ENCODE measurements around the gene PCCA.

PCCA gene

GRCh38 chr13:100525453-100526317, 436.8 kb downstream of the PCCA start:
- no peaks in the 10 kb centered on the region for H3F3A ChIP-seq (ENCODE audit: insufficient read depth)
- H3K27me3 ChIP-seq (ENCODE audit: low read length) = no peaks in the 10 kb centered on the region
- no peak overlapping the region for H3K4me3 ChIP-seq (ENCODE audit: insufficient read depth, low read length, poor library complexity, severe bottlenecking)
- H3K9ac ChIP-seq (ENCODE audit: low read length) = no peak overlapping the region
- H3K27ac ChIP-seq (ENCODE audit: low read depth, low read length) = no peak overlapping the region
- no peak overlapping the region for H2AFZ ChIP-seq (ENCODE audit: low read depth, low read length, severe bottlenecking)
- H3K79me2 ChIP-seq (ENCODE audit: insufficient read depth, low read length) = no peaks in the 10 kb centered on the region
- H3K9me2 ChIP-seq (replicated peaks; ENCODE audit: insufficient read depth, low read length) = no peaks in the 10 kb centered on the region
- H4K20me1 ChIP-seq (ENCODE audit: low read depth, low read length) = no peaks in the 10 kb centered on the region
- TF ChIP-seq EZH2phosphoT487 (conservative IDR thresholded peaks at IDR 0.05; ENCODE audit: low read length) = no peak
- H3K9me3 ChIP-seq (ENCODE audit: insufficient read depth, low read length) = no peaks in the 10 kb centered on the region
- H3K36me3 ChIP-seq (ENCODE audit: low read length) = no peaks in the 10 kb centered on the region
- H3K4me2 ChIP-seq (ENCODE audit: low read depth, low read length, poor library complexity, severe bottlenecking) = no peak overlapping the region

- H3K9me2 ChIP-seq (replicated peaks; ENCODE audit: insufficient read depth, low read length) = no peaks in the 10 kb centered on the region
- H3K9me3 ChIP-seq (ENCODE audit: insufficient read depth, low read length) = no peaks in the 10 kb centered on the region
- no peak overlapping the region for H3K9ac ChIP-seq (ENCODE audit: low read length)
- no peak overlapping the region for H3K27ac ChIP-seq (ENCODE audit: low read depth, low read length)
- H3K4me3 ChIP-seq (ENCODE audit: insufficient read depth, low read length, poor library complexity, severe bottlenecking) = no peak overlapping the region
- H4K20me1 ChIP-seq (ENCODE audit: low read depth, low read length) = no peaks in the 10 kb centered on the region
- H3K27me3 ChIP-seq (ENCODE audit: low read length) = no peaks in the 10 kb centered on the region
- H3K79me2 ChIP-seq (ENCODE audit: insufficient read depth, low read length) = no peaks in the 10 kb centered on the region
- no peaks in the 10 kb centered on the region for H3K36me3 ChIP-seq (ENCODE audit: low read length)
- no peak overlapping the region for H2AFZ ChIP-seq (ENCODE audit: low read depth, low read length, severe bottlenecking)
- no peaks in the 10 kb centered on the region for H3F3A ChIP-seq (ENCODE audit: insufficient read depth)
- H3K4me2 ChIP-seq (ENCODE audit: low read depth, low read length, poor library complexity, severe bottlenecking) = no peak overlapping the region
- no peak for TF ChIP-seq EZH2phosphoT487 (conservative IDR thresholded peaks at IDR 0.05; ENCODE audit: low read length)
- TF ChIP-seq, protein P1, sequence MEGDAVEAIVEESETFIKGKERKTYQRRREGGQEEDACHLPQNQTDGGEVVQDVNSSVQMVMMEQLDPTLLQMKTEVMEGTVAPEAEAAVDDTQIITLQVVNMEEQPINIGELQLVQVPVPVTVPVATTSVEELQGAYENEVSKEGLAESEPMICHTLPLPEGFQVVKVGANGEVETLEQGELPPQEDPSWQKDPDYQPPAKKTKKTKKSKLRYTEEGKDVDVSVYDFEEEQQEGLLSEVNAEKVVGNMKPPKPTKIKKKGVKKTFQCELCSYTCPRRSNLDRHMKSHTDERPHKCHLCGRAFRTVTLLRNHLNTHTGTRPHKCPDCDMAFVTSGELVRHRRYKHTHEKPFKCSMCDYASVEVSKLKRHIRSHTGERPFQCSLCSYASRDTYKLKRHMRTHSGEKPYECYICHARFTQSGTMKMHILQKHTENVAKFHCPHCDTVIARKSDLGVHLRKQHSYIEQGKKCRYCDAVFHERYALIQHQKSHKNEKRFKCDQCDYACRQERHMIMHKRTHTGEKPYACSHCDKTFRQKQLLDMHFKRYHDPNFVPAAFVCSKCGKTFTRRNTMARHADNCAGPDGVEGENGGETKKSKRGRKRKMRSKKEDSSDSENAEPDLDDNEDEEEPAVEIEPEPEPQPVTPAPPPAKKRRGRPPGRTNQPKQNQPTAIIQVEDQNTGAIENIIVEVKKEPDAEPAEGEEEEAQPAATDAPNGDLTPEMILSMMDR (IDR thresholded peaks at IDR 0.05; ENCODE audit: insufficient read depth, low read length, poor library complexity, severe bottlenecking) = no peak
Observed at GRCh38 chr13:100526318-100527000, 437.6 kb downstream of the PCCA start.

- no peaks in the 10 kb centered on the region for H3K9me2 ChIP-seq (replicated peaks; ENCODE audit: insufficient read depth, low read length)
- H3K4me3 ChIP-seq (ENCODE audit: insufficient read depth, low read length, poor library complexity, severe bottlenecking) = no peak overlapping the region
- no peak overlapping the region for H3K27ac ChIP-seq (ENCODE audit: low read depth, low read length)
- H3K27me3 ChIP-seq (ENCODE audit: low read length) = no peaks in the 10 kb centered on the region
- TF ChIP-seq, protein P1 (IDR thresholded peaks at IDR 0.05; ENCODE audit: insufficient read depth, low read length, poor library complexity, severe bottlenecking) = no peak
- no peak for TF ChIP-seq EZH2phosphoT487 (conservative IDR thresholded peaks at IDR 0.05; ENCODE audit: low read length)
- no peak overlapping the region for H3K9ac ChIP-seq (ENCODE audit: low read length)
- no peak overlapping the region for H2AFZ ChIP-seq (ENCODE audit: low read depth, low read length, severe bottlenecking)
- no peaks in the 10 kb centered on the region for H3K79me2 ChIP-seq (ENCODE audit: insufficient read depth, low read length)
- H4K20me1 ChIP-seq (ENCODE audit: low read depth, low read length) = no peaks in the 10 kb centered on the region
- no peaks in the 10 kb centered on the region for H3K9me3 ChIP-seq (ENCODE audit: insufficient read depth, low read length)
- H3K4me2 ChIP-seq (ENCODE audit: low read depth, low read length, poor library complexity, severe bottlenecking) = no peak overlapping the region
- H3F3A ChIP-seq (ENCODE audit: insufficient read depth) = no peaks in the 10 kb centered on the region
- no peaks in the 10 kb centered on the region for H3K36me3 ChIP-seq (ENCODE audit: low read length)
Observed at GRCh38 chr13:100527644-100528043, 438.8 kb downstream of the PCCA start.

- TF ChIP-seq EZH2phosphoT487 (conservative IDR thresholded peaks at IDR 0.05; ENCODE audit: low read length) = no peak
- TF ChIP-seq, protein P1 (IDR thresholded peaks at IDR 0.05; ENCODE audit: insufficient read depth, low read length, poor library complexity, severe bottlenecking) = no peak
- Histone ChIP-seq H3K9me3 (ENCODE audit: insufficient read depth, low read length) (no peaks in the 10 kb centered on the region), H2AFZ (ENCODE audit: low read depth, low read length, severe bottlenecking) (no peak overlapping the region), H3K27ac (ENCODE audit: low read depth, low read length) (no peak overlapping the region), H3K36me3 (ENCODE audit: low read length) (no peaks in the 10 kb centered on the region), H3K9me2 (replicated peaks; ENCODE audit: insufficient read depth, low read length) (no peaks in the 10 kb centered on the region), H3K4me2 (ENCODE audit: low read depth, low read length, poor library complexity, severe bottlenecking) (no peak overlapping the region), H4K20me1 (ENCODE audit: low read depth, low read length) (no peaks in the 10 kb centered on the region), H3F3A (ENCODE audit: insufficient read depth) (no peaks in the 10 kb centered on the region), H3K4me3 (ENCODE audit: insufficient read depth, low read length, poor library complexity, severe bottlenecking) (no peak overlapping the region), H3K27me3 (ENCODE audit: low read length) (no peaks in the 10 kb centered on the region), H3K9ac (ENCODE audit: low read length) (no peak overlapping the region), H3K79me2 (ENCODE audit: insufficient read depth, low read length) (no peaks in the 10 kb centered on the region)
Observed at GRCh38 chr13:100528353-100528752, 439.5 kb downstream of the PCCA start.
